B cell (primary cell): ENCODE data around the gene ATAD3A.

Experiments used
- EZH2 ChIP-seq: IDR thresholded peaks from 2 replicates; pipeline ENCODE4 v1.6.1; 2012; ENCODE audit warnings: borderline replicate concordance, low read depth, mild to moderate bottlenecking, moderate library complexity, low read length; ENCODE audit not compliant: insufficient read depth, poor library complexity, severe bottlenecking
- TF ChIP-seq, protein P1 (sequence below): fragments of 200-600 bp; IDR thresholded peaks from one replicate; pipeline ENCODE4 v1.8.0; 2022; ENCODE audit warnings: antibody characterized with exemption, mild to moderate bottlenecking

DNA sequence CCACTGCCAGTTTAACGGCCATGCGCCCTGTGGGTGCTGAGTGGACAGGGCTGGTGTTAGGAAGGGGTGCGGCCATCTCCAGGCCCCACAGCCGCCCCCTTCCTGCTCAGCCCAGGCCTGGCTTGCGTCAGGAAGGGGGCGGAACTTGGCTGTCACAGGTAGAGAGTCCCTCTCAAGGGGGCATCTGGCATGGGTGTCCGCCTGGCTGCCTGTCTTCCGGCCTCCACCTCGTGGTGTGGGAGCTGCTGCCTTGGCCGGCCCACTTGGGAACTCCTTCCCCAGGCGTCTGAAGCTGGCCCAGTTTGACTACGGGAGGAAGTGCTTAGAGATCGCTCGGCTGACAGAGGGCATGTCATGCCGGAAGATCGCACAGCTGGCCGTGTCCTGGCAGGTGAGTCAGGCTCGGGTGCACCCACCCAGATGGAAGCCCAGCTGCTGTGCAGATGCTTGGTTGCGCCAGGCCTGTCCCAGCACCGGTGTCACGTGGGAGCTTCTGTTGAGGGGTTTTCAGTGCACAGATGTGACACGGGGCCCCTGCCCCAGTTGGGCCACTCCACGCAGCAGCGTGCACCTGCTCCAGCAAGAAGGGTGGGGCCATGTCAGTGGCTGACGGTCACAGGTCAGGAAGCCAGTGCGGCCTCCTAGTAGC, 49.5 kb upstream of the ATAD3A start:
- TF ChIP-seq, protein P1, sequence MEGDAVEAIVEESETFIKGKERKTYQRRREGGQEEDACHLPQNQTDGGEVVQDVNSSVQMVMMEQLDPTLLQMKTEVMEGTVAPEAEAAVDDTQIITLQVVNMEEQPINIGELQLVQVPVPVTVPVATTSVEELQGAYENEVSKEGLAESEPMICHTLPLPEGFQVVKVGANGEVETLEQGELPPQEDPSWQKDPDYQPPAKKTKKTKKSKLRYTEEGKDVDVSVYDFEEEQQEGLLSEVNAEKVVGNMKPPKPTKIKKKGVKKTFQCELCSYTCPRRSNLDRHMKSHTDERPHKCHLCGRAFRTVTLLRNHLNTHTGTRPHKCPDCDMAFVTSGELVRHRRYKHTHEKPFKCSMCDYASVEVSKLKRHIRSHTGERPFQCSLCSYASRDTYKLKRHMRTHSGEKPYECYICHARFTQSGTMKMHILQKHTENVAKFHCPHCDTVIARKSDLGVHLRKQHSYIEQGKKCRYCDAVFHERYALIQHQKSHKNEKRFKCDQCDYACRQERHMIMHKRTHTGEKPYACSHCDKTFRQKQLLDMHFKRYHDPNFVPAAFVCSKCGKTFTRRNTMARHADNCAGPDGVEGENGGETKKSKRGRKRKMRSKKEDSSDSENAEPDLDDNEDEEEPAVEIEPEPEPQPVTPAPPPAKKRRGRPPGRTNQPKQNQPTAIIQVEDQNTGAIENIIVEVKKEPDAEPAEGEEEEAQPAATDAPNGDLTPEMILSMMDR = no peak
- TF ChIP-seq EZH2 = no peak
